Left ventricle myocardium superior (tissue), 1 donor: ENCODE results near the gene ZNF680. TPM values are rescaled to one million over a fixed set of nuclear protein-coding genes. Genes with fewer than 3 reads are reported as not detected.

Experiments
- total RNA-seq: library from RNA; stranded (reverse); fragmentation: NEBNext Ultra II Directional; extraction: Animal tissue kit (Norgen Biotek cat#: 25700); gene quantifications from one replicate; pipeline ENCODE4 v1.2.1, GENCODE V29; 2021
- donor health status: DM: no; HTN: yes; CAD: no; lungs with severe emphysema.

The ZNF680 gene
- total RNA-seq, 1 donor from 2014 or later, result 21.8 TPM

Other genes starting within 250 kb of the ZNF680 start
- 3.8 TPM for gene ZNF736, start 249.1 kb downstream of the ZNF680 start, total RNA-seq
- gene ZNF107, start 103.1 kb upstream of the ZNF680 start, total RNA-seq, result 1.1 TPM
- gene ZNF138, start 231.4 kb upstream of the ZNF680 start, total RNA-seq, result 4.8 TPM